Spleen (tissue), 7 donors: ENCODE results near the gene DDRGK1.

Experiments
- POLR2A ChIP-seq, 3 donors: fragments of 450-650 bp; IDR thresholded peaks; one replicate each; pipeline ENCODE4 v1.5.1; 2017; ENCODE audit warnings: antibody characterized with exemption in 3 of 3, mild to moderate bottlenecking in 1 of 3
- TF ChIP-seq, protein P1 (sequence below), 11 experiments: fragments of 200-600 bp in 7 of 11; fragments of 450-650 bp in 4 of 11; sonication (generic) in 4 of 11; IDR thresholded peaks in 8 of 11; conservative IDR thresholded peaks in 3 of 11; 1 replicate in 7 of 11; 2 replicates in 4 of 11; pipeline versions ENCODE4 v1.4.0 to v1.8.0; 2016 to 2021; ENCODE audit warnings: antibody characterized with exemption in 11 of 11, inconsistent platforms in 4 of 11, mild to moderate bottlenecking in 1 of 11
- donor health status: DM: no; HTN: no; CAD: no; lungs with moderate emphysema.
- donor health status: DM: no; HTN: no; CAD: no.
- donor health status: DM: no; HTN: no; CAD: no.

DNA sequence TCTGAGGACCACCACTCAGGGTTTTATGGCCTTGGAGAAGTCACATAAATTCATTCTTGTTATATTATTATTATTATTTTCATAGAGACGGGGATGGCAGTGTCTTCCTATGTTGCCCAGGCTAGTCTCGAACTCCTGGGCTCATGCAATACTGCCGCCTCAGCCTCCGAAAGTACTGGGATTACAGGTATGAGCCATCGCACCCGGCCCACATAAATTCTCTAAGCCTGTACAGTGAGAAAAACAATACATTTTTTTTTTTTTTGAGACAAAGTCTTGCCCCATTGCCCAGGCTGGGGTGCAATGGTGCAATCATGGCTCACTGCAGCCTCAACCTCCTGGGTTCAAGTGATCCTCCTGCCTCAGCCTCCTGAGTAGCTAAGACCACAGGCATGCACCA lies 44.1 kb downstream of the DDRGK1 start:
- TF ChIP-seq, protein P1, sequence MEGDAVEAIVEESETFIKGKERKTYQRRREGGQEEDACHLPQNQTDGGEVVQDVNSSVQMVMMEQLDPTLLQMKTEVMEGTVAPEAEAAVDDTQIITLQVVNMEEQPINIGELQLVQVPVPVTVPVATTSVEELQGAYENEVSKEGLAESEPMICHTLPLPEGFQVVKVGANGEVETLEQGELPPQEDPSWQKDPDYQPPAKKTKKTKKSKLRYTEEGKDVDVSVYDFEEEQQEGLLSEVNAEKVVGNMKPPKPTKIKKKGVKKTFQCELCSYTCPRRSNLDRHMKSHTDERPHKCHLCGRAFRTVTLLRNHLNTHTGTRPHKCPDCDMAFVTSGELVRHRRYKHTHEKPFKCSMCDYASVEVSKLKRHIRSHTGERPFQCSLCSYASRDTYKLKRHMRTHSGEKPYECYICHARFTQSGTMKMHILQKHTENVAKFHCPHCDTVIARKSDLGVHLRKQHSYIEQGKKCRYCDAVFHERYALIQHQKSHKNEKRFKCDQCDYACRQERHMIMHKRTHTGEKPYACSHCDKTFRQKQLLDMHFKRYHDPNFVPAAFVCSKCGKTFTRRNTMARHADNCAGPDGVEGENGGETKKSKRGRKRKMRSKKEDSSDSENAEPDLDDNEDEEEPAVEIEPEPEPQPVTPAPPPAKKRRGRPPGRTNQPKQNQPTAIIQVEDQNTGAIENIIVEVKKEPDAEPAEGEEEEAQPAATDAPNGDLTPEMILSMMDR (IDR thresholded peaks at IDR 0.05 in 8 of 11, conservative IDR thresholded peaks at IDR 0.05 in 3 of 11), result no peak
- TF ChIP-seq POLR2A (IDR thresholded peaks at IDR 0.05), result no peak
